ENCODE data around the gene GRIA4.

The GRIA4 gene

GRCh38 chr11:105823495-105824033 is 213.7 kb downstream of the GRIA4 start:
- no peak overlapping the region for H3K4me3 ChIP-seq (ENCODE audit: control insufficient read depth, low read depth, low read length)
- no peak for DNase-seq (ENCODE audit: low read depth)
- no peak for TF ChIP-seq CTCF (IDR thresholded peaks at IDR 0.05; ENCODE audit: control insufficient read depth, insufficient read depth, low read depth, low read length, missing control alignments)

DNA sequence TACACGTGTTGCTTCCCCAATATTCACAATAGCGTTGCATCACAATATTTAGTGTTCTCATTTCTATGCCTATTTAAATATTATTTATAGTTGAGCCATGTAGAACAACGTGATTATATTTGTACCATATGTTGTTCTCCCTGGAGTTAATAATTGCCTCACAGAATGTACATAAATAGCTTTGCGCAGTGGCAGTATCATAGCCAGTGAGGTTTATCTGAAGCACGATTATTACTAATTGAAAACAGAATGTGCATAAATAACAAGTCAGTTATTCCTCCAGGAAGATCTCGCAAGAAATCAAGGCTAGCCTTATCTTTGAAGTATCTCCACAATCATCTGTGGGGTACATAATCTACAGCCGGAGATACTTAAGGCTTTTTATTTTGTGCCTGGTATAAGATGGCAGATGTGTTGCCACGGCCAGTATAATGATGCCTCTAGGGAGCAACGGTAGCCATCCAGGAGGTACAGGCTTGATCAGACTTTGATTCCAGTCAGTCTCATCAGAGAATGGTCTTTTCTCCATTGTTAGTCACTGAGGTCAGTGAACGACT is 214.7 kb downstream of the GRIA4 start:
- no peak overlapping the region for H3K4me3 ChIP-seq (ENCODE audit: control insufficient read depth, low read depth, low read length)
- no peak for DNase-seq (ENCODE audit: low read depth)
- no peak for TF ChIP-seq CTCF (IDR thresholded peaks at IDR 0.05; ENCODE audit: control insufficient read depth, insufficient read depth, low read depth, low read length, missing control alignments)

- DNase-seq (ENCODE audit: low read depth): no peak
- TF ChIP-seq CTCF (IDR thresholded peaks at IDR 0.05; ENCODE audit: control insufficient read depth, insufficient read depth, low read depth, low read length, missing control alignments): no peak
- no peak overlapping the region for H3K4me3 ChIP-seq (ENCODE audit: control insufficient read depth, low read depth, low read length)
Measured at GRCh38 chr11:105825141-105825540, 215.3 kb downstream of the GRIA4 start.

DNA sequence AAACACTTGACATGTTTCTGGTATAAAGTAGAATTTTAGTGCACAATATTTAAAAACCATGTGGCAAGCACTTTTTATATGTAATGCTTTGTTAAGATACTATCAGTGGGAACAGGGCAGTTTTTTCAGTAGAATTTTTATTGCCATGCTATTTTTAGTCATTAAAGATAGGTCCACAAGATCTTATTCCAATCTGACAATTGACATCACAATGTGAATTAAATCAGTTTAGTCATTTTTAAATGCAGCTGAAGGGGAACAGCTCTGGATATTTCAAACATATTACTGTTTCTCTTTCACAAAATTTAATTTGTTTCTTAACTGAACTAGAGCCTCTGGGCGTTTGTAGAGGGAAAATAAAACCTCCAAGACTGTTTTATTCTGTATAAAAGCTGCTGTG is 218.0 kb downstream of the GRIA4 start:
- no peak overlapping the region for H3K4me3 ChIP-seq (ENCODE audit: control insufficient read depth, low read depth, low read length)
- no peak for TF ChIP-seq CTCF (IDR thresholded peaks at IDR 0.05; ENCODE audit: control insufficient read depth, insufficient read depth, low read depth, low read length, missing control alignments)
- no peak for DNase-seq (ENCODE audit: low read depth)

DNA sequence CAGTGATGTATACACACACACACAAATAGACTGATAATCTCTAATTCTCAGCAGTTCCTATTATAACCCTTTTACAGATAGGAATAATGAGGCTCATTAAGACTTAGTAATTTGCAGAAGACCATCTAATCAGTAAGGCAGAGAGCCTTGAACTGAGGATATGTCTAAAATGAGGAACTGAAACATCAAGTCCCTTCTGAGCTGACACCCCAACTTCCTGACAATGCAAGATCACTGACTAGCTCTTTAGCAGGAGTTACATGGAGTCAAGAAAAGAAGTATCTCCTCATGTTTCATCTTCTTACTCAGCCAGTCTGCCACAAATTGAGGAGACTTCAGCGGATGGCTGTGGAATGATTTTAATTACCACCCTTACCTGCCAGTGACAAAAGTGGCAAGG is 219.2 kb downstream of the GRIA4 start:
- DNase-seq (ENCODE audit: low read depth): no peak
- no peak overlapping the region for H3K4me3 ChIP-seq (ENCODE audit: control insufficient read depth, low read depth, low read length)
- TF ChIP-seq CTCF (IDR thresholded peaks at IDR 0.05; ENCODE audit: control insufficient read depth, insufficient read depth, low read depth, low read length, missing control alignments): no peak

GRCh38 chr11:105834461-105834860 is 224.6 kb downstream of the GRIA4 start:
- no peak overlapping the region for H3K4me3 ChIP-seq (ENCODE audit: control insufficient read depth, low read depth, low read length)
- no peak for TF ChIP-seq CTCF (IDR thresholded peaks at IDR 0.05; ENCODE audit: control insufficient read depth, insufficient read depth, low read depth, low read length, missing control alignments)
- DNase-seq (ENCODE audit: low read depth): no peak
